Endothelial cell of umbilical vein (primary cell): Measurements from ENCODE around the gene TMEM18.

Experiments used
- CTCF ChIP-seq, 2 donors: IDR thresholded peaks; 1 replicate in 1 of 2; 2 replicates in 1 of 2; pipeline ENCODE4 v1.5.1; 2011; ENCODE audit warnings: low read length in 2 of 2, mild to moderate bottlenecking in 2 of 2, moderate library complexity in 2 of 2, control low read depth in 1 of 2, inconsistent platforms in 1 of 2, low read depth in 1 of 2; ENCODE audit not compliant: insufficient read depth in 1 of 2; ENCODE audit errors: extremely low read depth in 1 of 2
- GATA2 ChIP-seq: IDR thresholded peaks from 2 replicates; pipeline ENCODE4 v1.7.0; 2011; ENCODE audit warnings: low read depth, mild to moderate bottlenecking, moderate library complexity, mixed read lengths, low read length; ENCODE audit not compliant: insufficient read length, insufficient read depth
- POLR2A ChIP-seq: IDR thresholded peaks from 2 replicates; pipeline ENCODE4 v1.6.1; 2012; ENCODE audit warnings: low read depth, mild to moderate bottlenecking, control low read depth, low read length
- TF ChIP-seq, protein P1 (sequence below): IDR thresholded peaks from 2 replicates; pipeline ENCODE4 v1.6.1; 2011; ENCODE audit not compliant: insufficient read depth, insufficient read length

DNA sequence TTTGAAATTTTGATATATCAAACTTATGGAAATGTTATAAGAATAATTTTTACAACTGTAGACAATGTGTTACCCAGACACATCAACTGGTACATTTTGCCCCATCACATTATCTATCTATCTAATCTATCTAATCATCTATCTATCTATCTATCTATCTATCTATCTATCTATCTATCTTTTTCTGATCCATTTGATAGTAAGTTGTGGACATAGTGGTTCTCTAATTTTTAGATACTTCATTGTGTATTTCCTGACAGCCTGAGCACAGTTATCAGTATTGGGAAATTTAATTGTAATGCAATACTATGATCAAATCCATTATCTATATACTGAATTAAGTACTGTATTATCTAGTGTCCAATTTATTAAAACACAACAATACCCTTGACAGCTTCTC is 42.0 kb upstream of the TMEM18 start:
- no peak for TF ChIP-seq CTCF (IDR thresholded peaks at IDR 0.05; ENCODE audit: extremely low read depth in 1 of 2, insufficient read depth in 1 of 2, low read depth in 1 of 2, low read length in 2 of 2)
- no peak for TF ChIP-seq POLR2A
- TF ChIP-seq GATA2, result no peak
- TF ChIP-seq, protein P1, sequence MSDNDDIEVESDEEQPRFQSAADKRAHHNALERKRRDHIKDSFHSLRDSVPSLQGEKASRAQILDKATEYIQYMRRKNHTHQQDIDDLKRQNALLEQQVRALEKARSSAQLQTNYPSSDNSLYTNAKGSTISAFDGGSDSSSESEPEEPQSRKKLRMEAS, result no peak
